GM12872 (cell line): ENCODE results near the gene SLC2A6.

Experiments
- CTCF ChIP-seq: IDR thresholded peaks from 3 replicates; pipeline ENCODE4 v1.5.1; 2011; ENCODE audit warnings: low read depth, mild to moderate bottlenecking, low read length, moderate library complexity; ENCODE audit not compliant: insufficient read depth

The SLC2A6 gene

GRCh38 chr9:133524146-133524545, 45.2 kb upstream of the SLC2A6 start:
- no peak for TF ChIP-seq CTCF

GRCh38 chr9:133523106-133523505, 44.2 kb upstream of the SLC2A6 start:
- no peak for TF ChIP-seq CTCF

- no peak for TF ChIP-seq CTCF
These were observed 43.4 kb upstream of the SLC2A6 start for GRCh38 chr9:133522073-133522910.

GRCh38 chr9:133521122-133522072, 42.5 kb upstream of the SLC2A6 start:
- no peak for TF ChIP-seq CTCF

GRCh38 chr9:133520121-133520835, 41.4 kb upstream of the SLC2A6 start:
- no peak for TF ChIP-seq CTCF

- no peak for TF ChIP-seq CTCF
These were observed 40.8 kb upstream of the SLC2A6 start for GRCh38 chr9:133519693-133520092.
